Fibroblast of skin of abdomen (primary cell): ENCODE results near the gene CDCA5. TPM values are rescaled to one million over a fixed set of nuclear protein-coding genes. Genes with fewer than 3 reads are reported as not detected.

Experiments
- DNase-seq: peaks from one replicate; pipeline ENCODE4 v3.0.0-alpha.2; 2013
- polyA plus RNA-seq, 2 experiments: library from polyadenylated mRNA; unstranded; fragments of 120-200 nt; gene quantifications; one replicate each; pipeline ENCODE4 v1.2.1, GENCODE V29; 2013; ENCODE audit not compliant: insufficient read length in 2 of 2

The CDCA5 gene
- polyA plus RNA-seq (2013, experiment 1 of 2; ENCODE audit: insufficient read length), result 17.7 TPM
- 18.0 TPM for polyA plus RNA-seq (2013, experiment 2 of 2; ENCODE audit: insufficient read length)

GRCh38 chr11:65083834-65084597 is at the start of gene CDCA5, which contains the start of gene ZFPL1:
Gene CDCA5, minus strand, starts transcription at chr11:65084040. Its CDS starts 62 bp downstream, at chr11:65083978.
Gene ZFPL1, plus strand, starts transcription at chr11:65084222. Its CDS starts 477 bp downstream, at chr11:65084699.
- DNase-seq, result peak; percentile 96

- no peak for DNase-seq
These were observed 49.3 kb upstream of the CDCA5 start for GRCh38 chr11:65132988-65133700.

GRCh38 chr11:65132238-65132987 is 48.6 kb upstream of the CDCA5 start:
- DNase-seq, result no peak

- DNase-seq, result no peak
These were observed 48.0 kb upstream of the CDCA5 start for GRCh38 chr11:65131895-65132237.

GRCh38 chr11:65131417-65131776 is 47.6 kb upstream of the CDCA5 start:
- DNase-seq, result no peak

GRCh38 chr11:65130631-65131416 is 47.0 kb upstream of the CDCA5 start:
- DNase-seq, result no peak

GRCh38 chr11:65129649-65130441 is 46.0 kb upstream of the CDCA5 start:
- no peak for DNase-seq

GRCh38 chr11:65128182-65129145 is 44.6 kb upstream of the CDCA5 start:
- DNase-seq, result no peak

GRCh38 chr11:65127473-65128181 is 43.8 kb upstream of the CDCA5 start:
- no peak for DNase-seq

- DNase-seq, result no peak
These were observed 42.9 kb upstream of the CDCA5 start for GRCh38 chr11:65126624-65127274.

GRCh38 chr11:65125197-65126056 is 41.6 kb upstream of the CDCA5 start:
- no peak for DNase-seq

- no peak for DNase-seq
These were observed 40.8 kb upstream of the CDCA5 start for GRCh38 chr11:65124480-65125196.

- peak; percentile 95 for DNase-seq
These were observed 38.2 kb upstream of the CDCA5 start, which contains the start of the genes FAU and MRPL49 for GRCh38 chr11:65121865-65122696. Gene FAU, minus strand, starts transcription at chr11:65122134. Its CDS starts 321 bp downstream, at chr11:65121813. Gene MRPL49, plus strand, starts transcription at chr11:65122321. Its CDS starts 26 bp downstream, at chr11:65122347.

- DNase-seq, result no peak
These were observed 37.6 kb upstream of the CDCA5 start for GRCh38 chr11:65121447-65121864.

- no peak for DNase-seq
These were observed 37.0 kb upstream of the CDCA5 start for GRCh38 chr11:65120831-65121230.

- DNase-seq, result no peak
These were observed 35.8 kb upstream of the CDCA5 start for GRCh38 chr11:65119670-65119995.
